Measurements from ENCODE around the gene HSD17B4. TPM values are rescaled to one million over a fixed set of nuclear protein-coding genes. Genes with fewer than 3 reads are reported as not detected.

Gene HSD17B4
- total RNA-seq, 1 donor, result 130 TPM

GRCh38 chr5:119406551-119407110 lies 45.7 kb upstream of the HSD17B4 start:
- H3K4me3 ChIP-seq (ENCODE audit: insufficient read depth, low read length), result no peak overlapping the region
- peaks cover 6% of the 10 kb centered on the region for H3K4me1 ChIP-seq (ENCODE audit: insufficient read depth, low read length)
- H3K27me3 ChIP-seq (ENCODE audit: insufficient read depth, low read length), result peaks cover 5% of the 10 kb centered on the region
- no peaks in the 10 kb centered on the region for H4K20me1 ChIP-seq (ENCODE audit: insufficient read depth, low read length)
- no peaks in the 10 kb centered on the region for H3K9me3 ChIP-seq (ENCODE audit: low read depth, low read length)
- no peaks in the 10 kb centered on the region for H3K36me3 ChIP-seq (ENCODE audit: insufficient read depth, low read length)
- H3K4me2 ChIP-seq (ENCODE audit: insufficient read depth, low read length), result no peak overlapping the region
- no peak for DNase-seq (ENCODE audit: insufficient read length, low spot score, missing footprints)
- H2AFZ ChIP-seq (ENCODE audit: low read length), result no peak overlapping the region
- TF ChIP-seq CTCF (IDR thresholded peaks at IDR 0.05; ENCODE audit: extremely low read depth, low read depth, low read length), result no peak
- no peak overlapping the region for H3K27ac ChIP-seq (ENCODE audit: low read depth, low read length)
- H3K79me2 ChIP-seq (ENCODE audit: insufficient read depth, low read length), result no peaks in the 10 kb centered on the region

DNA sequence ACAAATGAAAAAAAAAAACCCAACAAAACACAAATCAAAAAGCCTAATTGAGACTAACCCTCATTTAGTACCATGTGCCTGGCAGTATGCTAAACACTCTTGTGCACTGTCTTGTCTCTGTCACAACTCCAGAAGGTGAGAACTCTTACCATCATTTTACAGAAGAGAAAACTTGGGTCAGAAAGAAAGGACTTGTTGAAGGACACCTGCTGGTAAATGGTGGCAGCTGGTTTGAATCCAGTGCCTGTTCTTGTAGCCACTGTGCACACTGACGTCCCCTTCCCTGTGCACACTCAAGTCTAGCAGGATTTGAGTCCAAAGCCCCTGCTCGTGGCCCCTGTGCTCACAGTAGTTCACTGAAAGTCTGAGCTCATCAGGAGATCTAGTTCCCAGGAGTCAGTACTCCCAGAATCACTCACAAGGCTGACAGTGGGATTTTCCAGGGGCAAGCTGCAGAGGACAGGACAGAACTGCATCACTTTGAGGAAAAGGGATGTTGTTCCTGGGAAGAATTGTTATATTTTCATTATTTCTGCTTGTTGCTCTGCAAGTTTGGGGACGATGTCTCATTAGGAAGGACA lies 43.0 kb upstream of the HSD17B4 start:
- Histone ChIP-seq H3K27me3 (ENCODE audit: insufficient read depth, low read length) (peaks cover 9% of the 10 kb centered on the region), H3K27ac (ENCODE audit: low read depth, low read length) (no peak overlapping the region), H3K4me1 (ENCODE audit: insufficient read depth, low read length) (peaks cover 6% of the 10 kb centered on the region), H3K36me3 (ENCODE audit: insufficient read depth, low read length) (no peaks in the 10 kb centered on the region), H3K4me2 (ENCODE audit: insufficient read depth, low read length) (no peak overlapping the region), H2AFZ (ENCODE audit: low read length) (no peak overlapping the region), H3K79me2 (ENCODE audit: insufficient read depth, low read length) (no peaks in the 10 kb centered on the region), H3K9me3 (ENCODE audit: low read depth, low read length) (no peaks in the 10 kb centered on the region), H4K20me1 (ENCODE audit: insufficient read depth, low read length) (no peaks in the 10 kb centered on the region), H3K4me3 (ENCODE audit: insufficient read depth, low read length) (no peak overlapping the region)
- DNase-seq (ENCODE audit: insufficient read length, low spot score, missing footprints), result no peak
- no peak for TF ChIP-seq CTCF (IDR thresholded peaks at IDR 0.05; ENCODE audit: extremely low read depth, low read depth, low read length)

- H3K36me3 ChIP-seq (ENCODE audit: insufficient read depth, low read length), result no peaks in the 10 kb centered on the region
- peak overlapping the region; percentile 96 for H3K4me2 ChIP-seq (ENCODE audit: insufficient read depth, low read length)
- H3K4me3 ChIP-seq (ENCODE audit: insufficient read depth, low read length), result no peak overlapping the region
- no peak for TF ChIP-seq CTCF (IDR thresholded peaks at IDR 0.05; ENCODE audit: extremely low read depth, low read depth, low read length)
- no peaks in the 10 kb centered on the region for H3K9me3 ChIP-seq (ENCODE audit: low read depth, low read length)
- no peaks in the 10 kb centered on the region for H4K20me1 ChIP-seq (ENCODE audit: insufficient read depth, low read length)
- H3K79me2 ChIP-seq (ENCODE audit: insufficient read depth, low read length), result no peaks in the 10 kb centered on the region
- no peak overlapping the region for H3K27ac ChIP-seq (ENCODE audit: low read depth, low read length)
- DNase-seq (ENCODE audit: insufficient read length, low spot score, missing footprints), result no peak
- no peak overlapping the region for H2AFZ ChIP-seq (ENCODE audit: low read length)
- H3K27me3 ChIP-seq (ENCODE audit: insufficient read depth, low read length), result peaks cover 9% of the 10 kb centered on the region
- H3K4me1 ChIP-seq (ENCODE audit: insufficient read depth, low read length), result peaks cover 6% of the 10 kb centered on the region
Measured at GRCh38 chr5:119410448-119411159, 41.7 kb upstream of the HSD17B4 start.
